ENCODE data around the gene EVPL.

The EVPL gene

GRCh38 chr17:75959839-75960511 is 67.1 kb downstream of the EVPL start:
- DNase-seq (ENCODE audit: low read depth, low spot score), result no peak

- DNase-seq (ENCODE audit: low read depth, low spot score), result no peak
Observed at GRCh38 chr17:75959051-75959838, 67.9 kb downstream of the EVPL start.
